ENCODE measurements around the gene SH3TC2. TPM values are rescaled to one million over a fixed set of nuclear protein-coding genes. Genes with fewer than 3 reads are reported as not detected.
A peak's percentile ranks its signal among the peaks of the same experiment; 100 is the strongest.
"Not testable (repeated sequence)": the region's sequence is repeated elsewhere in the genome, so short reads cannot be mapped to it uniquely, and the experiment has no call there.

Gene SH3TC2
- 4.4 TPM for total RNA-seq

DNA sequence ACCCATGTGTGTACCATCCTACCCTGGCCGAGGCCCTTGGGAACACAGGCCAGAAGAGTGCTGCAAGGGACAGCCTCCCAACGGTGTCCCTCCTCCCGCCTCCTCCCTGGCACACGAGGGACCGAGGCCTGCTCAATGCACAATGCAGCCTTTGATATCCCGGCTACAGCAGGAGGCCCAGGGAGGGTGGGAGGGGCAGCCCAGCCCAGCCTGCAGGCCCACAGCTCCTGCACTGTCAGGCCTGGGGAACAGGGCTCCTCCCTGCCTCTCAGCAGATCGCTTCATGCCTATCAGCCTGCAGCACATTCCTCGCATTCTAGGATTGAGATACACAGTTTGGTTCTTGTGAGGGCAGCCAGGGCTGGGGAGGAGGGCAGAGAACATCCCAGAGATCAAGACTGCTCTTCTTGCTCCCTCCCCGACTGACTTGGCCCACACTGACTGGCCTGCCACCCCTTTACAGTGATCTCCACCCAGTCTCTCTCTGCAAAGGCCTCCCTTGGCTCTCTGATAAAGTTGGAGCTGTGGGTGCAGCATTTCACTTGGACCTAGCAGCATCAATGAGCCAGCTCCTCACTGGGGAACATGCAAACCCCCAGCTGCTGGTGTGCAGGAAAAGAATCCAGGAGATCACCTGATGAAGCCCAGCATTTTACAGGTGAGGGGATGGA is at the start of gene SH3TC2:
Gene SH3TC2 (minus strand): TSS at position 46 of the 671 bp plus-strand sequence. CDS start 40 bp downstream, at position 6.
- DNase-seq = peak; percentile 34

DNA sequence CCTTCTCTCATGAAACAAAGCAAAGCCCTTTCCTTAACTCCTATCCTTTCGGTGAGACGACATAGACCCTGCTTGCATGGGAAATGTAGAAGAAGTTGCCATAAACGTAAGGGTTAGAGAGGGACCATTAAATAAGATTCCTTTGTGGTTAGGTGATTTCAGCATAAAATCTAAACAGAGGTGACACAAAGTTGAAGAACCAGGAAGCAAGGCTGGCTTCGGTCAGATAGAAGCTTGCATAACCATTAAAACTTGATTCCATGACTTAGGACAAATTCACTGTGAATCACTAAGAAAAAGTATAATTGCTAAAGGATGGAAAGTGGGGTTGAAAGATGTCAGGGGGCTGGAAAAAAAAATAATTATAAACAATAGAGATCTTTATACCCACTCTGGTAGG is 47.5 kb upstream of the SH3TC2 start:
- no peak for DNase-seq

DNA sequence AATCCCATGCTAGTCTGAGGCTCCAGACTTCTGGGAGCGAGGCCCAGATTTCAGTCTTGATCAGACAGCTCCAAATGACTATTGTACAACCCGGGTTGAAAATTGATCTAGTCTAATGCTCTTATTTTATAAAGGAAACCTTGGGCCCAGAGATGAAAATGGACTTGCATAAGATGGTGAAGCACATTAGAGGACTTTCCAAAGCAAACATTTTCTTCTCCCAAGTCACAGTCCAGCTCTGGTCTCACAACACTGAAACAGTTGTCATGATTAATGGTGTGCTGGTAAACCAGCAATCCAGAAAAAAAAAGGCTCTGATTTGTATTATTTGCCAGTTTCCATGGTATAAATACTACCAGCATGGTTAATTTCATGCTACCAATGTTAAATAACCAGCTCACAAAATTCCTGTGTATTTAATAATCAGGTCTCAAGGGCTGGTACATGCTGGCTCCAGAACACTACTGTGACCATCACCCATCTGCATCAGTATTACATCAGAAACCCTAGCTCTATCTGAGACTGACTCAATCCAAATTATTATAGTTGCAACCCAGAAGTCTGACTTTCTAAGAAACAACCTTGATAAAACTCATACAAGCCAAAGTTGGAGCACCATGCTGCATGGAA is 45.9 kb upstream of the SH3TC2 start:
- DNase-seq = no peak

DNA sequence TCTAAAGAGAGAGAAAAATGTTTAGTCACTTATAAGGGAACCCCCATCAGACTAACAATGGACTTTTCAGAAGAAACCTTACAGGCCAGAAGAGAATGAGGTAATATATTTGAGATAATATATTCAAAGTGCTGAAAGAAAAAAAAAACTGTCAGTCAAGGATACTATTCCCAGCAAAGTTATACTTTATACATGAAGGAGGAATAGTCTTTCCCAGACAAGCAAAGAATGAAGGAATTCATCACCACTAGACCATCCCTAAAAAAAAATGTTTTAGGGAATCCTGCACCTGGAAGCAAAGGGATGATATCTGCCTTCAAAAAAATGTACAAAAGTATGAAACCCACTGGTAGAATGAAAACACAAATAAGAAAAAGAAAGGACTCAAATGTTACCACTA is 37.5 kb upstream of the SH3TC2 start:
- no peak for DNase-seq

DNA sequence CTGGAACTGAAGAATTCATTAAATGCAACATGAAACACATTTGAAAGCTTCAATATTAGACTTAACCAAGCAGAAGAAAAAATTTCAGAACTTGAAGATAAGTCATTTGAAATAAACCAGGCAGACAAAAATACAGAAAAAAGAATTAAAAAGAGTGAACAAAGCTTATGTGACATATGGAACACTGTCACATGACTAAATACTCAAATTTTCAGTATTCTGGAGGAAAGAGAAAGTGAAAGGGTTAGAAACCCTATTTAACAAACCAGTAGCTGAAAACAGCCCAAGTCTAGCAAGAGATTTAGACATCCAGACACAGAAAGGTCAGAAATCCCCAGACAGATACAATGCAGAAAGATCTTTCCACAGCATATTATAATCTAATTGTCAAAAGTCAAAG is 37.1 kb upstream of the SH3TC2 start:
- no peak for DNase-seq

DNA sequence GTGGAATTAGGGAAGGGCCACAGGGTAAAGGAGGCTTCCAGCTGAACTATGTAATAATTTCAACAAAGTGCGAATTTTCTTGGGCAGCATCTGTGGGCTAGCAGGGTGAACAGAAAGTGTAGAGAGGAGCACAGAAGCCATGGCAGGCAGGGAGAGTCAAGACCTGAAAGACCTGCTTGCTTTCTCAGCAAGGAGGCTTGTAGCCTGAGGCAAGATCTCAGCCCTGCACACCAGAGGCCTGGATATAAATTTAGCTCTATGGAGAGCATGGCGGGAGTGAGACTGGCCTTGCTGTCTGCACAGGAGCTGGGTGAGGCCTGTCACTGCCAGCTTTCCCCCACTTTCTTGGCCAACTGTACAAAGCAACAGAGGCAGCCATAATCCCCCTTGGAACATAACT is 32.1 kb upstream of the SH3TC2 start:
- no peak for DNase-seq

DNA sequence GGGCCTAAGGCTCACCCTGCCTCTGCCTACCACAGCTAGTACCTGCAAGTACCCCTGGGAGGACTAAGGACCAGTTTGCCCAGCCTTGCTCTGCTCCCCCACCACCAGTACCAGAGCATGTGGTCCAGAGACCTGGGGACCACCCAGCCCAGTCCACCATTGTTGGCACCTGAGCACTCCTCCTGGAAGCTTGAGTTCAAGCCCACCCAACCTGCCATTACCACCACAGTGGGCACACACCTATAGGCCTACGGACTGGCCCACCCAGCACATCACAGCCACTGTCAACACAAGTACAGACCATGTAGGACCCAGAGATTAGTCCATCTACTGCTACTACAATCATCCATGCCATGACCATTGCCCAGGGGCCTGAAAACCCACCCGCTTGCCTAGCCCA is 30.8 kb upstream of the SH3TC2 start:
- DNase-seq = no peak

DNA sequence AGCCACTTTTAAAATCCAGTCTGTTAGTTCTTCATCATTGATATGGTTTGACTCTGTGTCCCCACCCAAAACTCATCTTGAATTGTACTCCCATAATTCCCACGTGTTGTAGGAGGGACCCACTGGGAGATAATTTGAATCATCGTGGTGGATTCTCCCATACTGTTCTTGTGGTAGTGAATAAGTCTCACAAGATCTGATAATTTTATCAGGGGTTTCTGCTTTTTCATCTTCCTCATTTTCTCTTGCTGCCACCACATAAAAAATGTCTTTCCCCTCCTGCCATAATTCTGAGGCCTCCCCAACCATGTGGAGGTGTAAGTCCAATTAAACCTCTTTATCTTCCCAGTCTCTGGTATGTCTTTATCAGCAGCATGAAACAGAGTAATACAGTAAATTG is 26.9 kb upstream of the SH3TC2 start:
- DNase-seq = no peak

DNA sequence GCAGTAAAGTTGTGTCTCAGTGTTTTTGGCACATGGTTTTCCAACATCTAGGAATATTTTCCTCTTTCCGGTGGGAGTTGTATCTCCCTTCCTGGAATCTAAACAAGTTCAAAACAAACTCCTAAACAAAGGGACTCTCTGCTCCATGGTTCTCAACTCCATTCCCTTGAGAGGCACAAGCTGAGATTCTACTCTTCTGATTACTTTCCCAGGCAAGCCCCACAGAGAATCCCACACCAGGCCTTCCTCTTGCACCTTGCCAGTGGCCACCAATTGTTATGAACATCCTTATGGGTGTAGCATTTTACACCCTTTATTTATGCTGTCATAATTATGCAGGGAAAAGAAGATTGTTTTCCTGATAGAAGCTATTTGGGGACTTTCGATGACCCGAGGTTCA is 25.8 kb upstream of the SH3TC2 start:
- DNase-seq = no peak

DNA sequence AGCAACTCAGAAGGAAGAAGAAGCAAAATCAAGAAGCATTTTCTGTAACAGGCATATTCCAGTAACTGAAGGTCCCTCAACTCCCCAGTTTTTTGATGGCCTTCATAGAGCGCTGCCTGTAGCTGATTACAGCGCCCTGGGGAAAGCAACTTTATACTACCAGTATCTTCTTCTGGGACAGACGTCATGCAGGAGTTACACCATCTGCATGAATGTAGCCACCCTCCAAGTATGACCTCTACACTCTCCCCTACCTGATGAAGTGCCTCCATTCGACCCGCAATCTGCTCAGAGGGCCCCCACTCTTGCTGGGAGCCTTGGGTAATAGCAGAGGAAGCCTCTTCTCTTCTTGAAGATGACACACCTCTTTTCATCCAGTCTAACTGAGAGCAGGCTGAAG is 21.0 kb upstream of the SH3TC2 start:
- no peak for DNase-seq

DNA sequence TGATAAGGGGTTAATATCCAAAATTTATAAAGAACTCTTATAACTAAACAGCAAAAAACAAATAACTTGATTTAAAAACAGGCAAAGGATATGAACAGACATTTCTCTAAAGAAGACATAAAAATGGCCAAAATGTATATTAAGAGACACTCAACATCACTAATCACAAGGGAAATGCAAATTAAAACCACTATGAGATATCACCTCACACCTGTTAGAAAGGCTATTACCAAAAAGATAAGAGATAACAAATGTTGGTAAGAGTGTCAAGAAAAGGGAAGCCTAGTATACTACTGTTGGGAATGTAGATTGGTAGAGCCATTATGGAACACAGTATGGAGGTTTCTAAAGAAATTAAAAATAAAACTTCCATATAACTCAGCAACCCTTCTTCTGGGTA is 19.4 kb upstream of the SH3TC2 start:
- DNase-seq = no peak

DNA sequence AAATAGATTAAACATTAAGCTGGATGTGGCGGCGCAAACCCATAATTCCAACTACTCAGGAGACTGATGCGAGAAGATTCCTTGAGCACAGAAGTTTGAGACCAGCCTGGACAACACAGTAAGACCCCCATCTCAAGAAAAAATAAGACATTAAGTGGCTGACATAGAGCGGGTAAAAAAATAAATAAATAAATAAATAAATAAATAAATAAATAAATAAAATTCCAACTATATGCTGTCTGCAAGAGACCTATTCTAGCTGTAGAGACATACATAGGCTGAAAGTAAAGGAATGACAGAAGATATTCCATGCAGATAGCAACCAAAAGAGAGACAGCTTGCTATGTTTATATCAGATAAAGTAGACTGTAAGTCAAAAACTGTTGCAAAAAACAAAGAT is 17.4 kb upstream of the SH3TC2 start:
- no peak for DNase-seq

DNA sequence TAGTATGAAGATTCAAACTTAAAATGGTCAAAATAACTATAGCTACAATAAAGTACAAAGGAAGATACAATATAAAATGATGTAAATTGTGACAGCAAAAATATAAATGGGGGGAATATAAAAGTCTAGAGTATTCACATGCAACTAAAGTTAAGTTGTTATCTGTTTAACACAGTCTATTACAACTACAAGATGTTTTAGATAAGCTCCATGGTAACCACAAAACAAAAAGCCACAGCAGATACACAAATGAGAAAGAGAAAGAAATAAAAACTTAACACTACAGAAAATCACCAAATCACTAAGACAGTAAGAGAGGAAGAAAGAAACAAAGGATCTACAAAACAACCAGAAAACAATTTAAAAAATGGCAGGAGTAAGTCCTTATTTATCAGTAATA is 17.0 kb upstream of the SH3TC2 start:
- no peak for DNase-seq

DNA sequence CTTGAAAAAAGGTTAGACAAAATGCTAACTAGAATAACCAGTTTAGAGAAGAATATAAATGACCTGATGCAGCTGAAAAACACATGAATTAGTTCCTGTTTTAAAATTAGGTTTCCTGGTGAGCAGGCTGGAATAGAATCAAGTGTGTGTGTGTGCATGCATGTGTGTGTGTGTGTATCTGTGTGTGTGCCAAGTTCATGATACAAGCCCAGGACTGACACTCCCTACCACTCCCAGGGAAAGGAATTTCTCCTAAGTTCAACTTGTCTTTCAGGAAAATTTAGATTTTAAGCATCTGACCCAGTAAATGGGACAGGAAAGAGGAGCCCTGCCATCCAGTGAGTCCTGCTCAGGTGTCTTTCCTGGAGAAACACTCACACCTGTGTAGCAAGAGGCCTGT is 11.2 kb upstream of the SH3TC2 start:
- not testable (repeated sequence) for DNase-seq

DNA sequence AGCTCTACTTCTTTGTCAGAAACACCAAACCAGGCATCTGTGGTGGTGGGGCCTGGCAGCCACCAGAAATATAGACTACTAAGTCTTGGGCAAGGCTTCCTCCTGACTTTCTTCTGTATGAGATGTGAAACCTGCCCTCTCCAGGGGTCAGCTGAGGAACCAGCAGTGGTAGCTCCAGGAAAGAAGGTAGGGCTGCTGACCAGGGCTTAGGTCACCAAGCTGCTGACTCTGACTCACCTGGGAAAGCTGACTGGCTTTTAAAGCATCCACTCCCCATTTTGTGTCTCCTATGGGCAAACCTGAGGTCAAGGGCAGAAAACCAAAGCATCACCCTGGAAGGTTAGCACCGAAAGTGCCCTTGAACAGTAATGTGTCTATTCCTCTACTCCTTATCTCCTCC is 10.4 kb upstream of the SH3TC2 start:
- no peak for DNase-seq

DNA sequence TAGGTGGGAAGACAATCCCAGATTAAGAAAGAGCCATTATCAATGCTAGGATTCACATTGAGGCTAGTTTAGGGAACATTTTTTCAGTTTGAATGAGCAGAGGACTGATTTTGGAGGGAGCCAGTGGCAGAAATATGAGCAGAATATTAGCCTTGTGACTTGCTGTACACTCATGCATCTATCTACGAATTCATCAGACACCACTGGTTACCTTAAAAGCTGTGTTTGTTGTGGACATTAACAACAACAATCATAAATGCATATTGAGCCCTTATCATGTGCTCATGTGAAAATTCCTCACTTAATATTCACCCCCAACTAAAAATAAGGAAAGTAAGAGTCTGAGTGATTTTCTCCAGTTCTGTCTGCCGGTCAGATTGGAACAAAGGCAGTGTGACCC is 9.9 kb upstream of the SH3TC2 start:
- no peak for DNase-seq

DNA sequence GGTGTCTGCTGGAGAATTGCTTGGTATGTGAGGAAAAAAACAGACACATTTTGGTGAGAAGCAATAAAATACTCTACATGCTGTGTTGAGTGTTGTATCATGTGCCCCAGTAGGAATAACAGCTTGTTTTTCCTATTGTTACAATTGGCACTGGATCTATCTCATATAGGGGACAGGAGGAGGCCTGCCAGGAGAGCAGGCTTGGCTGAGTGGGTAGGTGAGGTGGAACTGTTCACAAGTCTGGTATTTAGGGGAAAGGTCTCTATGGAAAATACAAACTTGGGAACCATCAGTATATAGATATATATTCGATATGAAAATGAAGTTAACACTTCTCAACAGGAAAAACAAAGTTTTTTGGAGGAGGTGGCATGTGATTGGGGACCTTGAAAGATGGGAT is 9.5 kb upstream of the SH3TC2 start:
- no peak for DNase-seq

DNA sequence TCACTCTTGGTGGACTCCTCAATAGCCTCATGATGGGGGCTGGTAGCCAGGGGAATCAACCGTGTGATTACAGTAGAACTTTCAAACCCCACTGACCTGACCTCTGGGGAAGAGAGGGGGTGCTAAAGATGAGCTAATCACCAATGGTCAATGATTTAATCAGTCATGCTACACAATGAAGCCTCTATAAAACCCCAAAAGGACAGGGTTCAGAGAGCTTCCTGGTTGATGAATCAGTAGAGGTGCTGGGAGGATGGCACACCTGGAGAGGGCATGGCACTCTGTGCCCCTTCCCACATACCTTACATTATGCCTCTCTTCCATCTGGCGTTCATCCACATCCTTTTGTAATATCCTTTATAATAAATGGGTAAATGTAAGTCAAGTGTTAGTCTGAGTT is 8.9 kb upstream of the SH3TC2 start:
- no peak for DNase-seq

DNA sequence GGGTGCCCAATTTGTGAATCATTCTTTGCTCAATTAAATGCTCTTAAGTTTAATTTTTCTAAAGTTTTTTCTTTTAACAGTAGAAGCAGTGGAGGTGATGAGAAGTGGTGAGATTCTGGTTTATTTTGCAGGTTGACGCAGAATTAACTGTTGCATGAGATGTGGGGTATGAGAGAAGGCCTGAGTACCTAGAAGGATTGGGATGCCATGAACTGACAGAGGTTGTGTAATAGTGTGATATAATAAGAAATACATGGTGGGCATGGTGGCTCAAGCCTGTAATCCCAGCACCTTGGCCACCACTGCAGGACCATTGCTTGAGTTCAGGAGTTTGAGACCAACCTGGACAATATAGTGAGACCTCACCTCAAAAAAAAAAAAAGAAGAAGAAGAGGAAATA is 8.4 kb upstream of the SH3TC2 start:
- DNase-seq = no peak

DNA sequence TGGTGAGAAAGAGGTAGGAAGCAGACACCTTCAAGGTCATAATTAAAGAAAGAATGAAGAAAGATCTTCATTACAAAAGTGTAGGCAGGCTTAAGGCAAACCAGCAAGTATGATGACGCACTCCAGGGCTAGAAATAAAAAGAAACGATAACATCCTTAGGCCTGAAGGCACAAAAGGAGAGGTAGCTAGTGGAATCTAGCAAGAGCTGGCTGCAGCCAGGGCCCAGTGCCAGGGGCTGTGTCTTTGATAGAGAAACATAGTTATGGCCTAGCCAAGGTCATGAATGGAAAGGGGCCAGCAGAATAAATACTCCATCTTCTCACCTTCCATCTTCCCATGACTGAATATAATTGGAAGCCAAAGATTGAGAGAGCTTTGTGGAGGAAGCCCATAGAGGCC is 6.8 kb upstream of the SH3TC2 start:
- DNase-seq = no peak

DNA sequence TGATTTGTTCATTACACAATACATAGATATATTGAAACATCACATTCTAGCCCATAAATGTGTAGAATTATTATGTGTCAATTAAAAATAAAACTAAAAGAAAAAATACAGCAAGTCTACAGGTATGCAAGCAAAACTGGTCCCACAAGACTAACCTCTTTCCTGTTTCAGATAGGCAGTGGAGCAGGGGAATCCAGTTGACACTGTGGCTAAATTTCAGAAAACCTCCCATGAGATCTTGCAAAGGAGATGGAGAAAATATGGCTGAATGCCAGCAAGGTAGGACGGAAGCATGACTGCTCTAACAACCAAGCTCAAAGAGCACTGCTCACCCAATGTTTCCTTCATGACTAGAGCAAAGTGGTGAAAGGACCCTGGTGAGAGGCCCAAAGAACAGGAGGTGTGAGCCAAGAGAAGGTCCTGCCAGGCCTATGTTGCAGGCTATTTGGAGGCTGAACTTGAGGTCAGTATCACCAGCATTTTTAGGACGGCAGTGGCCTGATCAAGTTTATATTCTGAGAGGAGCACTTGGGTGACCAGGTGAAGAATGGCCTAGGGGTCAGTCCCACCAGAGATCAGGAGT is 1.1 kb upstream of the SH3TC2 start:
- DNase-seq = no peak

DNA sequence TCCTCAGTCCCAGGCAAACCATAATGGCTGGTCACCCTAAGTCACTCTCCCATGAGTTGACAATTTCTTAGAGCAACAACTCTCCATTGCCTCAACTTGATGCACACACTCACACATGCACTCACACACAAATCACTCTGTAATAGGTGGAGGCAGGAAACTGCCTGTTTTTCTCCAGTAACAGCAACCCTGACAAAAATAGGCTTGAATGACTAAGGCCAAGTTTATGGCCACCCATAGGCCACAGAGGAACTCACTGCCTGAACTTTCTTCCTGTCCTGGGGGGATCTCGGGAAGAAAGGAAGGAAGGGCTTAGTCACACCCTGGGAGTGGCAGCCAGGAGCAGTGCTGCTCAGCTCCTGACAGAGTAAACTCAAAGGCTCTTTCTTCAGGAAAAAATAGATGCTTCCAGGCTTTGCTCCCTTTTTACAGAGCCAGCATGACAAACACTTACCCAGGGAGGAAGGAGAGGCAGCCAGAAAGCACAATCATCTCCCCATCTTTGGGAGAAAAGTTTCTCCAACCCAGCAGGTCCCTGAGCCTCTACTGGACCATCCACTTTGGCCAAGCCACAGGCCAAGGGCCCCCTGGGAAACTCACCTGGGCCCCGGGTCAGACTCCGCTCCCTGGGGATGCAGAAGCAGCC is 368 bp downstream of the SH3TC2 start:
- DNase-seq = peak; percentile 15

DNA sequence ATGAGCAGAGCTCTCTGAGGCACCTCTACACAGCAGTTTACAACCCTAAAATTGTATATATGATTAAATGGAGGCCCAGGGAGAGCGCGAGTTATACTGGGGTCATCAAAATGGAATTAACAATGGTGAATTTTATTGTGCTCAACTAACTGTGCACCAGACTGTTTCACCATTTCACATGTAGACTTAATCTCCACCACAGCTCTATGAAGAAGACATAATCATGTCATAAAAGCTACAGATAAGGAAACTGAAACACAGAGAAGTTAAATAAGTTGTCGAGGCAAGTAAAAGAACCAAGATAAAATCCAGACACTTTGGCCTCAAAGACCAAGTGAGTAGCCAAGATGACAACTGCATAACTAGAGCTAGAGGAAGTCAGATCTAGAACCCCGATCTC is 1.5 kb downstream of the SH3TC2 start:
- no peak for DNase-seq

DNA sequence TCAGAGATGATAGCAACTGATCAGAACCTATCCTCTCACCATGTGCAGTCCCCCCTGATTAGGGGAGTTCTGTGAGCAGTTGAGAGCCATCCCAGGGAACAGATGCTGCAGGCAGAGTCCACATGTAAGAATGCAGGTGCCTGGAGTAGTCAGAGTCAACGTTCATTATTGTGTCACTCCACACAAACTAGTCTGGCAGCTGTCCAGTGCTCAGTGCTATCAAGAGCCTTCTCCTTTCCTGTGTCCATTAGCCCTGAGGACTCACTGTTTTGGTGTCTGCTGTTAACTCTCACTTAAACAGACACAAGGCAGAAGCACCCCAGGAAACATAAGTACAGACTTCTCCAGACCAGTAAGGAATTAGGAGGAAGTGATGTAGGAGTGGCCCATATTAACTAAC is 2.5 kb downstream of the SH3TC2 start:
- DNase-seq = no peak

Data from skin of body (tissue), 2 donors.